GM18858 (cell line): ENCODE measurements around the gene SERPINA1.
"Not testable (repeated sequence)": the region's sequence is repeated elsewhere in the genome, so short reads cannot be mapped to it uniquely, and the experiment has no call there.

Experiments used
- ATAC-seq: cut with Tn5 transposase; IDR thresholded peaks from one replicate; pipeline ENCODE4 v1.9.1; 2021; ENCODE audit not compliant: unreplicated experiment

The SERPINA1 gene

GRCh38 chr14:94349276-94349675 is 39.1 kb downstream of the SERPINA1 start:
- ATAC-seq = no peak

- no peak for ATAC-seq
Observed at GRCh38 chr14:94348836-94349235, 39.6 kb downstream of the SERPINA1 start.

DNA sequence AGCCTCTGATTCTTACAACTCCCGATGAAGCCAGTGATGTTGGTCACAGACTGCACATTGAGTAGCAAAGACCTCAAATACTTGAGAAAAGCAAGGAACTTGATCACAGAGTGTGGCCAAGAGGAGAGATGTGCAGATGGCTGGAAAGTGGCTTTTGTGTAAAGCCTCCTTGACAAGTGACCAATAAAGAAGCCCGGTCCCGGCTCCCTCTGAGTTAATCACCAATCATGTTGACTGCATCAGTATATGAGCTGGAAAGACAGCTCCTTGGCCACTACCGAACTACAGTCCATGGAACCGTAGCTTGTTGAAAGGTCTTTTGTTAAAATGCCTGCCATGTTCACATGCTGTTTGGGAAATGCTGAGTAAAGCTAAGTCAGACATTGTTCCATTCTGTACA is 41.6 kb downstream of the SERPINA1 start:
- no peak for ATAC-seq

DNA sequence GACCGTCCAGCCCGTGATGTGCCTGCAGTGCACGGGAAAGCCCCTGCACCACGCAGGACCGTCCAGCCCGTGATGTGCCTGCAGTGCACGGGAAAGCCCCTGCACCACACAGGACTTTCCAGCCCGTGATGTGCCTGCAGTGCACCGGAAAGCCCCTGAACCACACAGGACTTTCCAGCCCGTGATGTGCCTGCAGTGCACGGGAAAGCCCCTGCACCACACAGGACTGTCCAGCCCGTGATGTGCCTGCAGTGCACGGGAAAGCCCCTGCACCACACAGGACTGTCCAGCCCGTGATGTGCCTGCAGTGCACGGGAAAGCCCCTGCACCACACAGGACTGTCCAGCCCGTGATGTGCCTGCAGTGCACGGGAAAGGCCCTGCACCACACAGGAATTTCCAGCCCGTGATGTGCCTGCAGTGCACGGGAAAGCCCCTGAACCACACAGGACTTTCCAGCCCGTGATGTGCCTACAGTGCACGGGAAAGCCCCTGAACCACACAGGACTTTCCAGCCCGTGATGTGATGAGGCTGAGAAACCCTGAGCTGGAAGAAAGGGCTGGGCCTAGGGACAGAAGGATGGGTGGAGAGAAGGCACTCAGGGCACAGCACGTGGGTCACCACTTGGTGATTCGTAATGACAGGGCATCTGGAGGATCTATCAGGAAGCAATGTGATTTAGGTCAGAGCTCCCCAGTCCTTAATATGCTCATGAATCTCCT is 42.2 kb downstream of the SERPINA1 start:
- ATAC-seq = not testable (repeated sequence)

DNA sequence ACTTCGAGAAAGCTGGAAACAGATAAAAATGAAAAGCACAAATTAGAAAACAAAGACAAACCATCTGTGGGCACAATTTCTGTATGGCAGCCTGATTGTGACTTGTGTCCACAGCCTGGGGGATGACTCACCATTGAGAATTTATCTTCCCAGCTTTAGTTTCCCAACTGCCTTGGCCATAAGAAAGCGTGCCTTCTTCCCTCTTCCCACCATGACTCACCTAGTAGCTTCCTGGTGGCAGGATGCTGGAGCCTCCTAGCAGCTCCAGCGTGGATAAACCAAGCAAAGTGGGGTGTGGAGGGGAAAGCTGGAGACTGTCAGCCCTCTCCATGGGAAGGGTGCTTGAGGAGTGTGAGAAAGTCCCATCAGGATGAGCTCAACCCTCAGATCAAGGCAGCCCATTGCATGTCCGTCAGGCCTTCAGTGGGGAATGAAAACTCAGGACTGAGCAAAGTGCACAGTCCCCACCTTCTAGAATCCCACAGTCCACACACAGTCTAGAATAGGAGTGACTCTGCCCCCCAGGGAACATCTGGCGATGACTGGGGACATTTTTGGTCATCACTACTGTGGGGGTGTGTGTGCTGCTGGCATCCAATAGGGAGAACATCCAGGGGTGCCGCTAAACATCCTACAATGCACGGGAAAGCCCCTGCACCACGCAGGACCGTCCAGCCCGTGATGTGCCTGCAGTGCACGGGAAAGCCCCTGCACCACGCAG is 42.9 kb downstream of the SERPINA1 start:
- ATAC-seq = no peak

DNA sequence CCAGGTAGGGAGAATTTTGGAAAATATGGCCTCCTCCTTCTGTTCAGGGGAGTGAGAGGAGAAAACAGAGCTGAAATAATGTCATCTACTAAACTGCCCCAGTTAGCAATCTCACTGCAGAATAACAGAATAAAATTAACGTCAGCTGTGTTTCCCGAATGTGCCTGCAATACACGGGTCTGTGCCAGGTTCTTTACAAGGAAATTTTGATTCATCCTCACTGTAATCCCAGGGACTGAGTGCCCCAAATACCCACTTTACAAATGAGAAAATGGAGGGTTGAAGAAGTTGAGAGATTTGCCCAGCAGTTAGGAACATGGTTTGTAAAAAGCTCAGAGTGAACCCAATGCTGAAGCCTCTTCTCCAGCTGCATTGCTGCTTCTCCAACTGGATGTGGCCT is 44.0 kb downstream of the SERPINA1 start:
- no peak for ATAC-seq

DNA sequence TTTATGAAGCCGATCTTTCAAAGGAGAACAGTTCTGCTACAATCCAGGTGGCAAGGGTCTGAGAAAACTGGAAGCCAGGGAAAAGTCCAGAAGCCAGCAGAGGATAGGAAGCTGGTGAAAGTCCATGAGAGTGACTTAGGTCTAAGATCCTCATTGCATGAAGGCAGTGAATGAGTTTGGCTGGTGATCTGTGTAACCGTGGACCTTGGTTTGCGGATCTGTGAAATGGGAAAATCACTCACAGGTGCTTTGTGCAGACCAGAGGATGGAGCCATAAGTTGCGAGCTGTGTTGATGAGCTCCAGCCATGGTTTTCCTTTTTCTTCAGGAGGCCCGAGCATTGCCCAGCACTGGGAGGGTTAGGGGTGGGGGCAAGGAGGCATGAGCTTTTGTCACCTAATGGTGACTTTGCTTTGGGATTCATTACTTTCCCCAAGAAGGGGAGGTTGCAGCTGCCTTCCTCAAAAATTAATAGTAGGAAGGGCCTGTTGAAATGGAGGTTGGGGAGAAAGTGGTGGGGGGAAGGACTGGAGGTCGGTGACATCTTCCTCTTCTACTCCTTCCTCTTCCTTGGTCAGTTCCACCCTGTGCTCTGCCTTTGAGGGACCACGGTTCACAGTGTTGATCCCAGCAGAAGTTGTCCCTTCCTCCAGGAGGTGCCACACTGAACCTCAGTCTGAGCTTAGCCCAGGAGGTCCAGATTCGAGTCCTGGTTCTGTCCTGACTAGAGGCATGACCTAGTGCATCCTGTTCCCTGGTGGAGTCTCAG is 45.0 kb downstream of the SERPINA1 start:
- no peak for ATAC-seq

GRCh38 chr14:94342334-94342934 is 46.0 kb downstream of the SERPINA1 start:
- no peak for ATAC-seq

- ATAC-seq = no peak
Observed at GRCh38 chr14:94341656-94342333, 46.6 kb downstream of the SERPINA1 start.

DNA sequence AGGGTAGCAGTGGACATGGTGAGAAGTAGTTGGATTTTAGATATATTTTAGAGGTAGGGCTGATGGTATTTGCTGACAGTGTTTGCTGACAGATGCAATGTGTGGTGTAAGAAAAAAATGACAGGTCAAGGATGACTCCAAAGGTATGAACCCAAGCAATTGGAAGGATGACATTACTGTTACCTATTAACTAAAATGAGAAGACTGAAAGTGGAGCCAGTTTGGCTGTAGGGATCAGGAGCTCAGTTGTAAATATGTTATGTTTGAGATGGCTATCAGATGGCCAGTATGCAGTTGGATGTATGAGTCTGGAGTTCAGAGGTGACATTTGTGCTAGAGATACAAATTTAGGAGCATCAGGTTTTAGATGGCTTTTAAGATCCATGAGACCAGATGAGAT is 47.9 kb downstream of the SERPINA1 start:
- no peak for ATAC-seq

DNA sequence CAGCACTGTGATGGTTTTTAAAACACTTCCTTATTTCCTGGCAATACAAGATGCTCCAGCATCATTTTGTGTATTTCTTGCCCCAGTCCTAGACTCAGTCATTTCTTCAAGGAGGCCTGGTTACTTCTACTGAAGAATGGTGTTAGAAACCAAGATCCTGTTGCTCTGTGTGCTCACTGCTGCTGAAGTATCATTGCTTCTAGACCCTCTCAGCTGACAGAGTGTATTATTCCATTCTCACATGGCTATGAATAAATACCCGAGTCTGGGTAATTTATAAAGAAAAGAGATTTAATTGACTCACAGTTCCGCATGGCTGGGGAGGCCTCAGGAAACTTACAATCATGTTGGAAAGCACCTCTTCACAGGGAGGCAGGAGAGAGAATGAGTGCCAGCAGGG is 50.4 kb downstream of the SERPINA1 start:
- no peak for ATAC-seq

DNA sequence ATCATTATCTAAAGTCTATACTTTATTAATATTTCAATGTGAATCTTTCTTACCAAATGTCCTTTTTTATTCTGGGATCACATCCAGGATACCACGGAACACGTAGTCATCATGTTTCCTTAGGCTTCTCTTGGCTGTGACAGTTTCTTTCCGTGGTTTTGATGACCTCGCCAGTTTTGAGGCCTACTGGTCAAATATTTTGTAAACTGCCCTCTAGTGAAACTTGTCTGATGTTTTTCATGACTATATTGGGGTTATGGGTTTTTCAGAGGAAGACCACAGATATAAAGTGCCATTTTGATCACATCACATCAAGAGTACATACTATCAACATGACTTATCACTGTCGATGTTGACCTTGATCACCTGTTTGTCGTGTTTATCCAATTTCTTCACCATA is 51.1 kb downstream of the SERPINA1 start:
- no peak for ATAC-seq

DNA sequence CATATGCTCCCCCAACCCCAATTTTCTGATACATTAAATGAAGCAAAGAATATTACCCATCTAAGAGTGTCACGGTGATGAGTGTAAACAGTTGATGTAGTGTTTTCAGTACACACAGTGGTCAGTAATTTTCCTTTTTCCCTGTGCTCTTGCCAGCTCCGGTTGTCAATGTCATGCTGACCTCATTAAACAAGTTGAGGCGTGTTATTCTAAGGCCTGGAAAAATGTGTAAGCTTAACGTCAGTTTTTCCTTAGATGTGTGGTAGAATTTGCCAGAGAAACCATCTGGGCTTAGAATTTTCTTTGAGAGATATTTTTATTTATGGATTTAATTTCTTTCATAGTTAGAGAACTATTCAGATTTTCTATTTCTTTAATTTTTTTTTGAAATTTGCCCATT is 53.5 kb downstream of the SERPINA1 start:
- no peak for ATAC-seq

GRCh38 chr14:94332587-94332986 is 55.8 kb downstream of the SERPINA1 start:
- no peak for ATAC-seq

DNA sequence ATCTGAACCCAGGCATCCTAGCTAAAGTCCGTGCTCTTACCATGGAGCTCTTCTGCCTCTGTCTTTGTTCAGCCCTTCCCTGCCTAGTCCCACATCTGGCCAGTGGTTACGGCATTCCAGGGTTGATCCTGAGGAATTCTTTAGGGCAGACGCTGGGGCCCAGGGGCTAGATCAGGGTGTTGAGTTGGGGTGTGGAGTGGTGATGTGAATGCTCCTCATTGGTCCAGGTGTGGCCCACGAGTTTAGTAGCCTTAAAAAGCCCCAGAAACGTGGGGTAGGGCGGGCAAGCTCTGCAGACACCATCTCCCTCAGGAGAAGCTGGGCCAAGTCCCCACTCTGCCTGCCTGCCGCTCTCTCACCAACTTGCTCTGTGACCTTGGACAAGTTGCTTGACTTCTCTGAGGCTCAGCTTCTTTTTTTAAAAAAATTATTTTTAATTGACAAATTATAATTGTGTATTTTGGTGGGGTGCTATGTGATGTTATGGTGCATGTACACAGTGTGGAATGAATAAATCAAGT is 56.3 kb downstream of the SERPINA1 start:
- no peak for ATAC-seq

- no peak for ATAC-seq
Observed at GRCh38 chr14:94331462-94331861, 56.9 kb downstream of the SERPINA1 start.

DNA sequence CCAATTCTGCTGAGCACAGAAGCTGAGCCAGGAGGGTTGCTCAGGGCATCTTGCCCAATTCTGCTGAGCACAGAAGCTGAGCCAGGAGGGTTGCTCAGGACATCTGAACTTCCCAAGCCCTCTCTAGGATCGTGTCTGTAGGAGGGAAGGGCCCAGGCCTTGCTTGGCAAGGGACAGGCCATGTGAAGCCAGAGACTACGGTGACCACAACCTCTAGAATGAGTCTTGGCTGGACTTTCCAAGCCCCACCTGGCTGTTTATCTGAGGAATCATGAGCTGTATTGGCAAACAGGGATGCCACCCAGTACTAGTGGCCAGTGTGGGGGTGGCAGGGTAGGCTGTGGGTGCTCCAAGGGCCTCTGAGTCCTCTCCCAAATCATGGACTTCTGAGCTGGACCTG is 57.5 kb downstream of the SERPINA1 start:
- no peak for ATAC-seq

DNA sequence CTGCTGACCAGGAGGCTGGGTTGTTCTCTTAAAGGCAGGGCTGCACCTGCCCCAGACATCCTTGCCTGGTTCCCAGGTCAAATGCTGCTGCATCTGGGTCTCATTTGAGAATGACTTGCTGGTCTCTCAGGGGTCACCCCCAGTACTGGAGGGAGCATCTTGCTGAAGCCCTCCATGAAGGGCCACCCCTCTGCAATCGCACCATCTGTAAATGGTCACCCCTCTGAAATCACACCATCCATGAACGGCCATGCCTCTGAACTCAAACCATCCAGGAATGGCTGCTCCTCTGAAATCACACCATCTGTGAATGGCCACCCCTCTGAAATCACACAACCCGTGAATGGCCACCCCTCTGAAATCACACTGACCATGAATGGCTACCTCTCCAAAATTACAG is 58.0 kb downstream of the SERPINA1 start:
- ATAC-seq = no peak

DNA sequence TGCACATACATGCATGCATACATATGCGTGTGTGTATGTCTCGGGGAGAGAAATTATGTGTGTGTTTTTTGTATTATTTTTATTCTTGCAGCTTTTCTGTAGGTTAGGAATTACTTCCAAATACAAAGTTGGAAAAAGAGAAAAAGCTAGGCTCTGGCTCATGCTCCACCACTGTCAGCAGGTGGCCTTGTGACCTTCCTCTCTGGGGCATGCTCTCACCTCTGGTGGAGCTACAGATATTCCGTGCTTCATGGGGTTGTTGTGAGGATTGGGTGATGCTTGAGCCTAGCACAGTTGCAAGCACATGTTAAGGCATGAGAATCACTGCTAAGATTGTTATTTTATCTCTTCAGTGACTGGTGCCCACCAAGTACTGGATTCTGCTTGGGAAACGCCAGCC is 58.5 kb downstream of the SERPINA1 start:
- ATAC-seq = no peak

DNA sequence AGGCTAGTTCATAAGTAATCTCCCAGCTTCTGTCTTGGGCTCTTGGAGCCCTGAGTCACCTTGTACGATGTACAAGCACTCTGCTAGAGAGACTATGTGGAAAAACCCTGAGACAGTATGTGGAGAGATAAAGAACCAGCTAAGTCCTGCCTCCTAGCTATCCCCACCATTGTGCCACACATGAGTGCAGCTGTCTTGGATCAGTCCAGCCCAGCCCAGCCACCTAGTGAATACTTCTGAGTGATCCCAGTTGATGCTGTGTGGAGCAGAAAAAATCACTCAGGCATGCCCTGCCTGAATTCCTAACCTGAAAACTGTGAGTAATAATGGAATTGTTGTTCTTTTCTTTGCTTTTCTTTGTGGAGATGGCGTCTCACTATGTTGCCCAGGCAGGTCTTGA is 60.2 kb downstream of the SERPINA1 start:
- ATAC-seq = no peak
